ENCODE results near the gene IFT43.

Gene IFT43

DNA sequence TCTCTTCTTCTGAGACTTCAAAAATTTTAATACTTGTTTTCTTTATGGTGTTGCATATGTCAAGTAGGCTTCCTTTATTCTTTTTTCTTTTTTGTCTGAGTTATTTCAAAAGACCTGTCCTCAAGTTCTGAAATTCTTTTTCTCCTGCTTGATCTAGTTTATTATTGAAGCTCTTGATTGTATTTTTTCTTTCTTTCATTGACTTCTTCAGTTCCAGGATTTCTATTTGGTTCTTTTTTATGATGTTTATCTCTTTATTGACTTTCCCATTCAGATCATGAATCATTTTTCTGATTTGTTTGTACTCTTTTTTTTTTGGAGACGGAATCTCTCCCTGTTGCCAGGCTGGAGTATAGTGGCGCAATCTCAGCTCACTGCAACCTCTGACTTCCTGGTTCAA, 34.1 kb downstream of the IFT43 start:
- DNase-seq = no peak

DNA sequence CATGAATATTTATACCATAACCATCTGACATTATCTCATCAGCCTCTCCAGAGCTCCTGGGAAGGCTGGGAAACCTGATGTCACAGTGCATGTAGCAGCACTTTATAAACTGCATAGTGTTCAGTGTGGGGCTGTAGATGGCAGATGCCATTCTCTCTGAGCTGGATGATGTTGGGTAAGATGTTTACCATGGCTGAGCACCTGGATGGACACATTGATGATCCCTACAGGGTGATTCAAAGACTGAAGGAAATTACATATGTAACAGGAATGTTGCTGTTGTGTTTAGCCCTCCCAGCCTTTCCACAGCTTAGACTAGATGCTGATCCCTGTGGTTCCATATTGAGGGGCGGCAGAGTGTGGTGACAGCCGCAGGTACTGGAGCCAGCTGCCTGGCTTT, 37.4 kb downstream of the IFT43 start:
- DNase-seq = no peak

DNA sequence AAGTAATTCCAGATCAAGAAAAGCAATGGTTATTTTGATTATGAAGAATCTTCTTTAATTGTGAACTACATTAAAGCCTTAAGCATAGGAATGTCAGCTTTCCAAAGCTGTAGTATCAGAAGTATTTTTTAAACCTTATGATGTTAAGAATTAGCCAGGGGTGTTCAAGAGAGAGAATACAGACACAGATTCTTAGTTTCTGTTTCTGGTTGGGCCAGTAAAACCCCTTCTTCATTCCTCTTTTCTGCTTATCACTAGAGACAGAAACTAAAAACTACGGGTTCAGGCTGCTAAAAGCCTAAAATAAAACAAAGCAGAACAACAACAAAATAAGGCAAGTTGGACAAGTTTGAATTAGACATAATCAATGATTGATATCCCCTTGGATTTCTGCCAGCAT, 38.2 kb downstream of the IFT43 start:
- no peak for DNase-seq

- DNase-seq = no peak
These were observed 38.8 kb downstream of the IFT43 start for GRCh38 chr14:76024211-76024907.

GRCh38 chr14:76034566-76034965, 49.0 kb downstream of the IFT43 start:
- DNase-seq = no peak

- no peak for DNase-seq
These were observed 55.1 kb downstream of the IFT43 start for GRCh38 chr14:76040704-76041103.

DNA sequence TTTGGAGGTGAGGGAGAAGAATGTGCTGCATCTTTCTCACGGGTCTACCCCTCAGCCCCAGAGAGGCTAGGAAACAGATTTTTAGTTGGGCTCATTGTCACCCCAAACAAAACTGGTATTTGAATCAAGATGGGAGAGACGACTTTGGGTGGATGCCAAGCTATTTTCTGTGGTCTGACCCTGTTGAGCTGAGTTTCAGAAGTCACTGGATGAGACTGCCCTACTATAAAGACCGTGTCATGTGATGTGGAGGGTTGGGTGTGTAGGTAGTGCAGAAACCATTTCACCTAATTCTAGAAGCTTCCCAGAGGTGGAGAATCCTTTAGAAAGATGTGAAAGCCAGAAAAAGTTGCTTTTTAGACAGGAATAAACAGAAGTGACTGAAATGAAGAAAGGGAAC, 60.2 kb downstream of the IFT43 start:
- DNase-seq = no peak

- DNase-seq = no peak
These were observed 64.7 kb downstream of the IFT43 start for GRCh38 chr14:76050250-76050649.

- DNase-seq = peak; percentile 78
These were observed 65.3 kb downstream of the IFT43 start for GRCh38 chr14:76050797-76051392.

DNA sequence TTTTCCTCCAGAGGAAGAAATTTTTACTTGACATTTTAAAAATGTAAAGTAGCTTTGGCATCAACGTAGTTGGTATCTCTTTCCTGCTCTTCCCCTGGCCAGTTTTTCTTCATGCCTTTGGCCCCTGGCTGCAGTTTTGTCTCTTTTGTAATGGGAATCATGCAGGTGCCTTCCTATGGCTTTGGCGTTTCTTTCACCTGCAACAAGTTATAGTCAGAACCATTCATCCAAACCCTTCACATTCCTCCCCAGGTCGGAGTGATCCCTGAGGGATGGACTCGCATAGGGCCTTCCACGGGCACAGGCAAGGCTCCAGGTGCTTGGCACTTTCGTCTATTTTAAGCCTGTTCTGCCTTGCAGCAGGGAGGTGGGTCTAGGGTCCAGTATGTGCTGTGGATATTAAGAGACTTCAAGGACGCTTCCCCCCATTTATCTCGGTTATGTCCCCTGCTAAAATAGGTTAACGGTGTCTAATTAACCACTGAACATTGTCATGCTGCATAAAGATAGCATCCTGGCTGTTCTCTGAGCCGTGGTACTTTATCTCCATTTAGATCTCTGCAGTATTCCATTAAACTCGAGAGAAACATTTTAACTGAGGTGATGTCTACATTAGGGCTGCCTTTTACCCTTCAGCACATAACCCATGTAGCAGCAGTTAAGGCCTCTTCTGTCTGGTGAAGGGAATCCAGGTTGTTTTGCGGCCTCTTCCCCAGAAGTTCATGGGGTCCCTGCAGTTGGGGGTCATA, 66.3 kb downstream of the IFT43 start:
- DNase-seq = no peak

- no peak for DNase-seq
These were observed 68.2 kb downstream of the IFT43 start for GRCh38 chr14:76053572-76054355.

DNA sequence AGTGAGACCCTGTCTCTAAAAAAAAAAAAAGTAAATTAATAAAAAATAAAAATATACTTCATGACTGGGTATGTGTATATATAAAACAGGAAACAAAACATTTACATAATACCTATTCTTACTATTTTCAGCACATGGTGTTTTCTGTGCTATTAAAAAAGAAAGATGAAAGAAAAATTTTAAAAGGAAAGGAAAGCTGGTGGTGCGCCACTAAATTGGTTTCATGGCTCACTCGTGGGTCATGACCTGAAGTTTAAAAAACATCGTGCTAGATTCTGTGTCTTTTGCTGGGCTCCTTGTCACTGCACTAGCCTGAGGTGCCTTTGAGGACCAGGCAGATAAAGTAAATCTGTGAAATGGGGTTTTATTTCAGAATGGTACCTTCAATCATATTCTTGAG, 69.8 kb downstream of the IFT43 start:
- DNase-seq = no peak

- DNase-seq = no peak
These were observed 70.6 kb downstream of the IFT43 start for GRCh38 chr14:76056128-76056527.

DNA sequence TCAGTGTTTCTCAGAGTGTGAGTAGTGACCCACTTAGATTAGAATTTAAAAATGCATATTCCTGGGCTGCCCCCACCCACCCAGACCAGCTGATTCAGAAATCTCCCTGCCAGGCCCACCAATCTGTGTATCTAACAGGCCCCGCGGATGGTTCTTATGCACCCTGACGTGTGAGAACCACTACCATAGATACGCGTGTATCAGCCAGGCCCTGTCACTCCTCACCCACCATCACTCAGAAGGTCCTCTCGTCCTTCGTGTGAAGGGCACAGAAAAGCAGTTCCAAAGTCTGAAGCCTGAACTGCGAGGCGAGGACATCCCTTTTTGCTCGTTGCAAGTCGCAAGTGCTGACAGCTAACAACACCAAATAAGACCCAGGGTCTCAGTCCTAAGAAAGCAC, 72.4 kb downstream of the IFT43 start:
- DNase-seq = no peak

DNA sequence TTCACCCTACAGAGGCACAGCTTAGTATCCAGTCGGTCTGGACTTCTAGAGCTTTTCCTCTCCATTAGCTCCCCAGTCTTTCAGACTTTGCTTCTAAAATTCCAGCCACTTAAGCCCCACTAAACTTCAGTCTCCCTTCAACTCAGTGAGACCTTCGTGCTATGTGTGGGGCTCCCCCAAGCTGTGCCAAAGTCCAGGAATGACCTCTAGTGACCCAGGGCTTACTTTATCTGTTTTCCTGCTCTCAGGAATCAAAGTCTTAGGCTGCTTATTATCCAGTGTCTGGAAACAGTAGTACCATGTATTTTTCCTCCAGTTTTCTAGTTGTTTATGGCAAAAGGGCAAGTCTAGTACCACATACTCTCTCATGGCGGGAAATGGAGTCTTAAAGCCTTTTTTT, 77.8 kb downstream of the IFT43 start:
- DNase-seq = no peak

DNA sequence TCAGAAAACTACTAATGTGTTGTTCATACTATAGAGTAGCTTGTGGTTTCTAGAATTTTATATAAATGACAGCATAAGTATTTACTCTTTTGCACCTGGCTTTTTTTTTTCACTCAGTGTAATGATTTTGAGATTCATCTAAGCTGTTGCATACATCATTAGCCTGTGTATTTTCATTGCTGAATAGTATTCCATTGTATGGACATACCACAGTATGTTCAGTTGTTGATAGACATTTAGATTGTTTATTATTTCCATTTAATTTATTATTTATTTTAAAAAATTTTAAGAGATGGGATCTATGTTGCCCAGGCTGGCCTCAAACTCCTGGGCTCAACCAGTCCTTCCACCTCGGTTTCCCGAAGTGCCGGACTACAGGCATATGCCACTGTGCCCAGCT, 80.0 kb downstream of the IFT43 start:
- DNase-seq = no peak

DNA sequence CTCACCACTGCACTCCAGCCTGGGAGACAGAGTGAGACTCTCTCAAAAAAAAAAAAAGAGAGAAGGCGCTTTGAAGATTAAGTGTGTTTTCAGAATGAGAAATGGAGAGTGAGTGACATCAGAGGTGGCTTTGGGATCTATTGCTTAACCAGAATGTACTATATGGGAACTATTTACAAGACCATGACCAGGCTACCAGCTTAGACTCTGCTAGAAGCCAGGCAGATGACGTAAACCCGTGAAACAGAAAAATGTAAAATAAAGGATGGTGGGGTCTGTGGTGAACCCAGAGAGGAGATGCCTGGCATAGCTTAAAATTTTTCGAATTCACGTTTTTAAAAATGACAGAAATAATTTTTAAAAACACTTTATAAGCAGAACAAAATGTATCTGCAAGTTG, 82.0 kb downstream of the IFT43 start:
- no peak for DNase-seq

- no peak for DNase-seq
These were observed 88.2 kb downstream of the IFT43 start for GRCh38 chr14:76073717-76074116.

- no peak for DNase-seq
These were observed 91.8 kb downstream of the IFT43 start for GRCh38 chr14:76077340-76077739.

- DNase-seq = no peak
These were observed 92.9 kb downstream of the IFT43 start for GRCh38 chr14:76078501-76078900.

DNA sequence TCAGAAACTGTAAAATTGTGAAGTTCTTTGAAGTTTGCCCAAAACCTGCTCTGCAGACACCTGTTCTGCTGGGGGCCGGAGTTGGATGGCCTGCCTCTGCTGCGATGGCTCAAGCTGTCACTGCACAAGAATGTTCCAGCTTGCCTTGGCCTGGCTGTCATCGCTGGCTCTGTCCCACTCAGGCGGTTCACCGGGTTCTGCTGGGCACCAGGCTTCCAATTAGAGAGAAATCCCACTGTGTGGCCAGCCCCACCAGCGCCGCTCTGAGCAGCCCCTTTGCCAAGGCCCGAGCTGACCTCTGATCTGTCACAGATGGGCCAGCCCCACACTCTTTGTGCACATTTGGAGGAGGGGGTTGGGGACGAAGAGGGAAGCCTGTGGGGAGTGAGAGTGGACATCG, 94.5 kb downstream of the IFT43 start:
- no peak for DNase-seq

DNA sequence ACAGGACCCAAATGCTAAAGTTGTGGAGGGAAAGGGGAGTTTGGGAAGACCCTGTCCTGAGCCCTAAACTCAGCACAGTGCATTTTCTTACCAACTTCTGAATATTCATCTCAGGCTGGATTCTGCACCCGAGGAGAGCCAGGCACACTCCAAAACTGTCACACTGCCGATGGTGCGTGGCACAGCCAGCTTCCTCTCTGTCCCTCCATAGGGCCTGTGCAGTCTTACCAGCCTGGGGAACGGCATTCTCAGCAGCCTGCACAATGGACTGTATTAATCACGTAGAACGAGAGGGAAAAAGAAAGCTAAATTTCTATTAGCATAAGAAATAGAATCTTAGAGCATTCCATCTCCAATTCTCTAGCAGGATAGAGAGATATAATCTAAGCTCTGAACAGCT, 94.9 kb downstream of the IFT43 start:
- peak; percentile 17 for DNase-seq

- no peak for DNase-seq
These were observed 96.1 kb downstream of the IFT43 start for GRCh38 chr14:76081642-76082041.

Data from DMS79 treated with DMSO at 0.1 percent for 48 hours (cell line).